ENCODE measurements around the gene MTA2.
"Not testable (repeated sequence)": the region's sequence is repeated elsewhere in the genome, so short reads cannot be mapped to it uniquely, and the experiment has no call there.

The MTA2 gene

GRCh38 chr11:62573592-62574362, 27.9 kb downstream of the MTA2 start, which contains the start of gene EEF1G:
Gene EEF1G (minus strand): TSS chr11:62573891. CDS start chr11:62573842, 49 bp downstream.
- H3K36me3 ChIP-seq (ENCODE audit: low read depth), result peaks cover 50% of the 10 kb centered on the region
- peak; percentile 99 for DNase-seq (ENCODE audit: low spot score)
- no peak for TF ChIP-seq CTCF (IDR thresholded peaks at IDR 0.05; ENCODE audit: poor library complexity, severe bottlenecking)
- no peaks in the 10 kb centered on the region for H3K9me3 ChIP-seq (ENCODE audit: severe bottlenecking)
- peaks cover 7% of the 10 kb centered on the region for H3K4me1 ChIP-seq (ENCODE audit: insufficient read depth, poor library complexity, severe bottlenecking)
- H3K4me3 ChIP-seq (ENCODE audit: severe bottlenecking), result peak within 1 kb of the TSS; percentile 61
- peak; percentile 92 for ATAC-seq (ENCODE audit: low read depth)
- no peaks in the 10 kb centered on the region for H3K27me3 ChIP-seq (ENCODE audit: insufficient read depth, poor library complexity, severe bottlenecking)
- peak within 1 kb of the TSS; percentile 79 for H3K27ac ChIP-seq (ENCODE audit: poor library complexity, severe bottlenecking)

GRCh38 chr11:62573006-62573591, 28.6 kb downstream of the MTA2 start:
- Histone ChIP-seq H3K4me1 (ENCODE audit: insufficient read depth, poor library complexity, severe bottlenecking) (peaks cover 7% of the 10 kb centered on the region), H3K36me3 (ENCODE audit: low read depth) (peaks cover 51% of the 10 kb centered on the region), H3K4me3 (ENCODE audit: severe bottlenecking) (peak overlapping the region; percentile 61), H3K27ac (ENCODE audit: poor library complexity, severe bottlenecking) (peak overlapping the region; percentile 79), H3K27me3 (ENCODE audit: insufficient read depth, poor library complexity, severe bottlenecking) (no peaks in the 10 kb centered on the region), H3K9me3 (ENCODE audit: severe bottlenecking) (no peaks in the 10 kb centered on the region)
- ATAC-seq (ENCODE audit: low read depth), result no peak
- DNase-seq (ENCODE audit: low spot score), result no peak
- no peak for TF ChIP-seq CTCF (IDR thresholded peaks at IDR 0.05; ENCODE audit: poor library complexity, severe bottlenecking)

- H3K9me3 ChIP-seq (ENCODE audit: severe bottlenecking), result no peaks in the 10 kb centered on the region
- peak overlapping the region; percentile 79 for H3K27ac ChIP-seq (ENCODE audit: poor library complexity, severe bottlenecking)
- H3K36me3 ChIP-seq (ENCODE audit: low read depth), result peaks cover 57% of the 10 kb centered on the region
- H3K27me3 ChIP-seq (ENCODE audit: insufficient read depth, poor library complexity, severe bottlenecking), result no peaks in the 10 kb centered on the region
- ATAC-seq (ENCODE audit: low read depth) (no peak), DNase-seq (ENCODE audit: low spot score) (no peak)
- TF ChIP-seq CTCF (IDR thresholded peaks at IDR 0.05; ENCODE audit: poor library complexity, severe bottlenecking), result no peak
- H3K4me1 ChIP-seq (ENCODE audit: insufficient read depth, poor library complexity, severe bottlenecking), result peaks cover 7% of the 10 kb centered on the region
- H3K4me3 ChIP-seq (ENCODE audit: severe bottlenecking), result peak overlapping the region; percentile 61
These were observed 29.2 kb downstream of the MTA2 start for GRCh38 chr11:62572431-62572830.

- not testable (repeated sequence) for ATAC-seq (ENCODE audit: low read depth); H3K27me3 ChIP-seq (ENCODE audit: insufficient read depth, poor library complexity, severe bottlenecking); H3K4me3 ChIP-seq (ENCODE audit: severe bottlenecking); H3K4me1 ChIP-seq (ENCODE audit: insufficient read depth, poor library complexity, severe bottlenecking); DNase-seq (ENCODE audit: low spot score); H3K9me3 ChIP-seq (ENCODE audit: severe bottlenecking)
- H3K36me3 ChIP-seq (ENCODE audit: low read depth), result peaks cover 67% of the 10 kb centered on the region
- peak overlapping the region; percentile 79 for H3K27ac ChIP-seq (ENCODE audit: poor library complexity, severe bottlenecking)
These were observed 30.2 kb downstream of the MTA2 start for GRCh38 chr11:62571493-62571892.

- peaks cover 11% of the 10 kb centered on the region for H3K4me1 ChIP-seq (ENCODE audit: insufficient read depth, poor library complexity, severe bottlenecking)
- H3K27ac ChIP-seq (ENCODE audit: poor library complexity, severe bottlenecking), result peak overlapping the region; percentile 79
- H3K27me3 ChIP-seq (ENCODE audit: insufficient read depth, poor library complexity, severe bottlenecking); DNase-seq (ENCODE audit: low spot score); H3K4me3 ChIP-seq (ENCODE audit: severe bottlenecking); ATAC-seq (ENCODE audit: low read depth); H3K9me3 ChIP-seq (ENCODE audit: severe bottlenecking): not testable (repeated sequence)
- peaks cover 73% of the 10 kb centered on the region for H3K36me3 ChIP-seq (ENCODE audit: low read depth)
These were observed 30.8 kb downstream of the MTA2 start for GRCh38 chr11:62570903-62571302.
